A673 (cell line): ENCODE measurements around the gene BMERB1. TPM values are rescaled to one million over a fixed set of nuclear protein-coding genes. Genes with fewer than 3 reads are reported as not detected.

Experiments
- BruUV-seq: library from RNA; stranded (reverse); fragments of 400-500 nt; replicated peaks from 2 replicates; lab custom pipeline; 2021; lab: Mats Ljungman, UMichigan
- CTCF ChIA-PET: fragments of 300-600 bp; sonication (Branson Sonifier 250); formaldehyde crosslinking; loops from one replicate; lab custom pipeline; 2022; ENCODE audit warnings: antibody characterized with exemption; lab: Charles Lee
- POLR2A ChIA-PET: fragments of 300-600 bp; sonication (Branson Sonifier 250); formaldehyde crosslinking; loops from one replicate; lab custom pipeline; 2022; ENCODE audit warnings: antibody characterized with exemption; ENCODE audit not compliant: low non-redundant PET; lab: Charles Lee
- DNase-seq: peaks from one replicate; pipeline ENCODE4 v3.0.0-alpha.2; 2015; ENCODE audit warnings: low spot score
- H3K27ac ChIP-seq: fragments of 200-600 bp; sonication (generic); 2 replicates; pipeline ENCODE4 v1.5.1; 2016; ENCODE audit warnings: mixed run types, low read depth, mild to moderate bottlenecking, mixed read lengths, antibody characterized with exemption, low read length; ENCODE audit not compliant: poor library complexity, severe bottlenecking
- H3K27me3 ChIP-seq: fragments of 200-600 bp; sonication (generic); replicated peaks from 2 replicates; pipeline ENCODE4 v1.6.1; 2017; ENCODE audit warnings: mixed run types, low read depth, mild to moderate bottlenecking, mixed read lengths, antibody characterized with exemption, low read length; ENCODE audit not compliant: insufficient read depth, poor library complexity
- H3K36me3 ChIP-seq: fragments of 200-600 bp; sonication (generic); 2 replicates; pipeline ENCODE4 v1.6.1; 2016; ENCODE audit warnings: mixed run types, mild to moderate bottlenecking, mixed read lengths, antibody characterized with exemption, low read length; ENCODE audit not compliant: insufficient read depth, poor library complexity, severe bottlenecking
- H3K4me1 ChIP-seq: fragments of 200-600 bp; sonication (generic); 2 replicates; pipeline ENCODE4 v1.6.1; 2017; ENCODE audit warnings: mixed run types, mild to moderate bottlenecking, mixed read lengths, antibody characterized with exemption, low read length; ENCODE audit not compliant: insufficient read depth, poor library complexity, severe bottlenecking
- H3K4me3 ChIP-seq: fragments of 200-600 bp; sonication (generic); 2 replicates; pipeline ENCODE4 v1.5.1; 2016; ENCODE audit warnings: low read depth, mixed run types, mild to moderate bottlenecking, mixed read lengths, low read length; ENCODE audit not compliant: poor library complexity, severe bottlenecking
- H3K9me3 ChIP-seq: fragments of 200-600 bp; sonication (generic); 2 replicates; pipeline ENCODE4 v1.6.1; 2016; ENCODE audit warnings: mixed run types, low read depth, mild to moderate bottlenecking, mixed read lengths, antibody characterized with exemption, low read length; ENCODE audit not compliant: poor library complexity, severe bottlenecking
- CTCF ChIP-seq: fragments of 300-800, 200-600 bp; sonication (generic); conservative IDR thresholded peaks from 2 replicates; pipeline ENCODE4 v1.5.1; 2017; ENCODE audit warnings: low read depth, mild to moderate bottlenecking, antibody characterized with exemption, low read length, moderate library complexity, mixed read lengths
- EZH2 ChIP-seq: fragments of 200-600 bp; sonication (generic); IDR thresholded peaks from 2 replicates; pipeline ENCODE4 v1.6.1; 2017; ENCODE audit warnings: borderline replicate concordance, low read depth, mild to moderate bottlenecking, mixed read lengths, antibody characterized with exemption, low read length; ENCODE audit not compliant: poor library complexity, severe bottlenecking
- intact Hi-C: fragments of 100-400 bp; cut with micrococcal nuclease; formaldehyde crosslinking; loops from one replicate; pipeline ENCODE4 v1.10.0; 2022; ENCODE audit not compliant: unreplicated experiment
- total RNA-seq: library from RNA; stranded (reverse); gene quantifications from 2 replicates; pipeline ENCODE4 v1.2.3, GENCODE V29; 2021

BMERB1 gene
- total RNA-seq, 1 experiment from 2014 or later, result 11.5 TPM

- no peaks in the 10 kb centered on the region for H3K36me3 ChIP-seq
- H3K27me3 ChIP-seq, result no peaks in the 10 kb centered on the region
- no peaks in the 10 kb centered on the region for H3K4me1 ChIP-seq
- no peak overlapping the region for H3K4me3 ChIP-seq
- no peak for TF ChIP-seq EZH2
- no peak for TF ChIP-seq CTCF
- no peaks in the 10 kb centered on the region for H3K9me3 ChIP-seq
- CTCF ChIA-PET, result no interaction called here
- intact Hi-C loops, result no loop called here
- no TSS peak for BruUV-seq
- no peak overlapping the region for H3K27ac ChIP-seq
- no peak for DNase-seq
- POLR2A ChIA-PET, result no interaction called here
These were observed 57.0 kb downstream of the BMERB1 start for GRCh38 chr16:15491411-15491810.

- BruUV-seq, result no TSS peak
- no peaks in the 10 kb centered on the region for H3K4me1 ChIP-seq
- H3K27ac ChIP-seq, result no peak overlapping the region
- no peak for DNase-seq
- no peak overlapping the region for H3K4me3 ChIP-seq
- intact Hi-C loops, result no loop called here
- ChIA-PET POLR2A (no interaction called here), CTCF (no interaction called here)
- H3K36me3 ChIP-seq, result no peaks in the 10 kb centered on the region
- no peaks in the 10 kb centered on the region for H3K27me3 ChIP-seq
- H3K9me3 ChIP-seq, result no peaks in the 10 kb centered on the region
- TF ChIP-seq EZH2, result no peak
- no peak for TF ChIP-seq CTCF
These were observed 57.8 kb downstream of the BMERB1 start for GRCh38 chr16:15492091-15492740.

DNA sequence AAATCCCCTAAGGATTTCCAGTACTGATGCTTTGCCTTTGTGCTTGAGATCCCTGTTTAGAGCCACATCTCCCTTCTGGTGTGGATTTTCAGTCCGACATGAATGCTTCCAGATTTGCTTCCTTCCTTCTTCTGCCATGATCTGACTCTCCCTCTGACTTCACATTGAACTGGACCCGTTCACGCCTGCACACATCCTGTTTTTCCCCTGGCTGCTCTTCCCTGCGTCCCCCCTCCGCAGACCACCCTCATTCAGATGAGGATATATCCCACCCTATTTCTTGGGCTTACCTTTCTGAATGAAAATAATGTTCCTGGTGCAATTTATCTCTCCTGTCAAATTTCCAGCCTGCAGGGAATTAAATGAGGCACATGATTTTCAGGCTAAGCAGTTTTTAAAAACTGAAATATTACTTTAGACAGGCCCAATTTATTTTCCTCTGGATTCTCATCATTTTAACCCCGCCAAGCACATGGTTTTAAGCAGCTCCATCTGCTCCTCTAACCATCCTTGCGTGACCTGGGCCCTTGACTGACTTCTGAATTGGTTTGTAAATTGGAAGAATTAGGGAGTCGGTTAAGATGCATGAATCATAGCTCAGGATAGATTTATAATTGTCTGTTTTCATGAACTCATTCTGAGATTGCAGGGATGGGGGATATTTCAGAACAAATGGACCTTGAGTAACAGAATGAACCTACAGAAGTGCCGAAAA lies 59.2 kb downstream of the BMERB1 start:
- intact Hi-C loops, result no loop called here
- POLR2A ChIA-PET, result no interaction called here
- no peaks in the 10 kb centered on the region for H3K4me1 ChIP-seq
- H3K27ac ChIP-seq, result no peak overlapping the region
- CTCF ChIA-PET, result no interaction called here
- BruUV-seq, result no TSS peak
- TF ChIP-seq CTCF (no peak), EZH2 (no peak)
- H3K4me3 ChIP-seq, result no peak overlapping the region
- no peak for DNase-seq
- no peaks in the 10 kb centered on the region for H3K36me3 ChIP-seq
- no peaks in the 10 kb centered on the region for H3K27me3 ChIP-seq
- no peaks in the 10 kb centered on the region for H3K9me3 ChIP-seq
